Measurements from ENCODE around the gene SOX15.

Gene SOX15

GRCh38 chr17:7589204-7589868, 558 bp downstream of the SOX15 start:
- Histone ChIP-seq H3K4me2 (ENCODE audit: low read length) (no peak overlapping the region), H3F3A (ENCODE audit: control insufficient read depth, insufficient read depth) (peaks cover 3% of the 10 kb centered on the region; the same call in 1 of the 2 replicates), H3K27me3 (ENCODE audit: control insufficient read depth, low read length) (no peaks in the 10 kb centered on the region), H3K9me2 (replicated peaks; ENCODE audit: control insufficient read depth, low read length) (no peaks in the 10 kb centered on the region), H3K79me2 (ENCODE audit: control insufficient read depth, low read length) (peaks cover 22% of the 10 kb centered on the region), H3K4me3 (ENCODE audit: low read length) (no peak overlapping the region), H3K4me1 (ENCODE audit: control insufficient read depth, low read length) (peaks cover 14% of the 10 kb centered on the region), H3K27ac (ENCODE audit: low read depth, low read length) (no peak overlapping the region), H3K9me3 (ENCODE audit: control insufficient read depth, insufficient read depth, low read length) (no peaks in the 10 kb centered on the region), H3K36me3 (ENCODE audit: control insufficient read depth, low read length) (peaks cover 84% of the 10 kb centered on the region), H4K20me1 (ENCODE audit: control insufficient read depth, insufficient read depth, low read depth, low read length) (no peaks in the 10 kb centered on the region)
- TF ChIP-seq CTCF (IDR thresholded peaks at IDR 0.05; ENCODE audit: low read depth, low read length, poor library complexity, severe bottlenecking) = peak; percentile 56
- TF ChIP-seq EZH2phosphoT487 (IDR thresholded peaks at IDR 0.05; ENCODE audit: borderline replicate concordance, low read length) = no peak

- Histone ChIP-seq H4K20me1 (ENCODE audit: control insufficient read depth, insufficient read depth, low read depth, low read length) (no peaks in the 10 kb centered on the region), H3K36me3 (ENCODE audit: control insufficient read depth, low read length) (peaks cover 80% of the 10 kb centered on the region), H3K79me2 (ENCODE audit: control insufficient read depth, low read length) (peaks cover 28% of the 10 kb centered on the region), H3K4me3 (ENCODE audit: low read length) (no peak overlapping the region), H3K27ac (ENCODE audit: low read depth, low read length) (no peak overlapping the region), H3K9me2 (replicated peaks; ENCODE audit: control insufficient read depth, low read length) (no peaks in the 10 kb centered on the region), H3K4me1 (ENCODE audit: control insufficient read depth, low read length) (peaks cover 14% of the 10 kb centered on the region), H3K9me3 (ENCODE audit: control insufficient read depth, insufficient read depth, low read length) (no peaks in the 10 kb centered on the region), H3K27me3 (ENCODE audit: control insufficient read depth, low read length) (no peaks in the 10 kb centered on the region), H3F3A (ENCODE audit: control insufficient read depth, insufficient read depth) (peaks cover 3% of the 10 kb centered on the region; the same call in 1 of the 2 replicates), H3K4me2 (ENCODE audit: low read length) (no peak overlapping the region)
- TF ChIP-seq EZH2phosphoT487 (IDR thresholded peaks at IDR 0.05; ENCODE audit: borderline replicate concordance, low read length) (no peak), CTCF (IDR thresholded peaks at IDR 0.05; ENCODE audit: low read depth, low read length, poor library complexity, severe bottlenecking) (no peak)
Observed at GRCh38 chr17:7588553-7589203, 1.2 kb downstream of the SOX15 start.

- TF ChIP-seq CTCF (IDR thresholded peaks at IDR 0.05; ENCODE audit: low read depth, low read length, poor library complexity, severe bottlenecking) (no peak), EZH2phosphoT487 (IDR thresholded peaks at IDR 0.05; ENCODE audit: borderline replicate concordance, low read length) (no peak)
- H3K4me3 ChIP-seq (ENCODE audit: low read length) = no peak overlapping the region
- no peaks in the 10 kb centered on the region for H3K9me3 ChIP-seq (ENCODE audit: control insufficient read depth, insufficient read depth, low read length)
- H3F3A ChIP-seq (ENCODE audit: control insufficient read depth, insufficient read depth) = peaks cover 3% of the 10 kb centered on the region; the same call in 1 of the 2 replicates
- H3K27me3 ChIP-seq (ENCODE audit: control insufficient read depth, low read length) = no peaks in the 10 kb centered on the region
- peaks cover 23% of the 10 kb centered on the region for H3K4me1 ChIP-seq (ENCODE audit: control insufficient read depth, low read length)
- H3K79me2 ChIP-seq (ENCODE audit: control insufficient read depth, low read length) = peaks cover 36% of the 10 kb centered on the region
- peaks cover 77% of the 10 kb centered on the region for H3K36me3 ChIP-seq (ENCODE audit: control insufficient read depth, low read length)
- no peaks in the 10 kb centered on the region for H4K20me1 ChIP-seq (ENCODE audit: control insufficient read depth, insufficient read depth, low read depth, low read length)
- H3K4me2 ChIP-seq (ENCODE audit: low read length) = no peak overlapping the region
- H3K27ac ChIP-seq (ENCODE audit: low read depth, low read length) = no peak overlapping the region
- H3K9me2 ChIP-seq (replicated peaks; ENCODE audit: control insufficient read depth, low read length) = no peaks in the 10 kb centered on the region
Observed at GRCh38 chr17:7587420-7588151, 2.3 kb downstream of the SOX15 start.

Data from DOHH2 (cell line).